Keratinocyte (primary cell): ENCODE data around the gene NLRC3. TPM values are rescaled to one million over a fixed set of nuclear protein-coding genes. Genes with fewer than 3 reads are reported as not detected.

Source experiments
- DNase-seq: peaks from one replicate; pipeline ENCODE4 v3.0.0-alpha.2; 2011; ENCODE audit warnings: low read depth, missing footprints, low spot score
- FAIRE-seq: peaks from 2 replicates; lab custom pipeline; 2011; peaks lifted over from hg19 to GRCh38; lab: Jason Lieb, UNC
- H2AFZ ChIP-seq: 2 replicates; pipeline ENCODE4 v1.6.0; 2012; ENCODE audit warnings: low read length, control low read depth, inconsistent platforms; ENCODE audit not compliant: control insufficient read depth
- H3K27ac ChIP-seq: 2 replicates; pipeline ENCODE4 v1.5.1; 2011; ENCODE audit warnings: low read length; ENCODE audit not compliant: control insufficient read depth, insufficient read depth
- H3K27me3 ChIP-seq: 3 replicates; pipeline ENCODE4 v1.6.0; 2011; ENCODE audit warnings: low read length; ENCODE audit not compliant: control insufficient read depth, insufficient read depth; ENCODE audit errors: extremely low read depth
- H3K36me3 ChIP-seq, 2 experiments: 2 replicates in 1 of 2; 3 replicates in 1 of 2; pipeline ENCODE4 v1.5.1; 2011; ENCODE audit warnings: low read length in 2 of 2, mild to moderate bottlenecking in 1 of 2; ENCODE audit not compliant: control insufficient read depth in 2 of 2, insufficient read depth in 2 of 2; ENCODE audit errors: extremely low read depth in 1 of 2
- H3K4me1 ChIP-seq: 3 replicates; pipeline ENCODE4 v1.5.1; 2011; ENCODE audit warnings: low read length; ENCODE audit not compliant: control insufficient read depth, insufficient read depth; ENCODE audit errors: extremely low read depth
- H3K4me2 ChIP-seq: 3 replicates; pipeline ENCODE4 v1.6.0; 2011; ENCODE audit warnings: low read depth, low read length; ENCODE audit not compliant: control insufficient read depth, insufficient read depth; ENCODE audit errors: extremely low read depth
- H3K4me3 ChIP-seq, 3 experiments: fragments of 200-600 bp in 1 of 3; sonication (generic) in 1 of 3; 2 replicates in 2 of 3; 3 replicates in 1 of 3; pipeline ENCODE4 v1.5.1; 2011 to 2016; ENCODE audit warnings: low read length in 3 of 3, mild to moderate bottlenecking in 3 of 3, control low read depth in 2 of 3, inconsistent platforms in 1 of 3, low read depth in 1 of 3, mixed read lengths in 1 of 3, mixed run types in 1 of 3, moderate library complexity in 1 of 3; ENCODE audit not compliant: control insufficient read depth in 2 of 3, insufficient read depth in 2 of 3; ENCODE audit errors: extremely low read depth in 1 of 3
- H3K79me2 ChIP-seq: 2 replicates; pipeline ENCODE4 v1.6.0; 2012; ENCODE audit warnings: low read length; ENCODE audit not compliant: control insufficient read depth, insufficient read depth
- H3K9ac ChIP-seq: 3 replicates; pipeline ENCODE4 v1.6.0; 2011; ENCODE audit warnings: low read length; ENCODE audit not compliant: control insufficient read depth, insufficient read depth; ENCODE audit errors: extremely low read depth
- H3K9me1 ChIP-seq: 3 replicates; pipeline ENCODE4 v1.6.0; 2011; ENCODE audit warnings: low read length; ENCODE audit not compliant: control insufficient read depth, insufficient read depth; ENCODE audit errors: extremely low read depth
- H3K9me3 ChIP-seq: 2 replicates; pipeline ENCODE4 v1.5.1; 2012; ENCODE audit warnings: low read depth, low read length; ENCODE audit not compliant: control insufficient read depth
- H4K20me1 ChIP-seq: 3 replicates; pipeline ENCODE4 v1.6.0; 2011; ENCODE audit warnings: low read length; ENCODE audit not compliant: control insufficient read depth, insufficient read depth; ENCODE audit errors: extremely low read depth
- CTCF ChIP-seq, 3 experiments: IDR thresholded peaks in 1 of 3; conservative IDR thresholded peaks in 1 of 3; optimal IDR thresholded peaks in 1 of 3; 2 replicates in 2 of 3; 3 replicates in 1 of 3; pipeline versions ENCODE3 to v1.5.1; 2011; ENCODE audit warnings: low read length in 3 of 3, mild to moderate bottlenecking in 3 of 3, moderate library complexity in 2 of 3, control low read depth in 1 of 3, inconsistent platforms in 1 of 3; ENCODE audit not compliant: insufficient read depth in 2 of 3; ENCODE audit errors: extremely low read depth in 1 of 3
- EZH2 ChIP-seq: IDR thresholded peaks from one replicate; pipeline ENCODE4 v1.6.1; 2012; ENCODE audit warnings: inconsistent platforms, mild to moderate bottlenecking, low read length, moderate library complexity
- dilution Hi-C: fragments of 300-500 bp; cut with MboI; formaldehyde crosslinking; loops from one replicate; pipeline ENCODE4 v1.7.0; 2020; ENCODE audit warnings: low sequenced_read_pairs; ENCODE audit not compliant: extremely low pct_ligation_motif_present
- polyA plus RNA-seq, 5 experiments: library from polyadenylated mRNA; depleted of rRNA in 3 of 5; stranded (reverse) in 3 of 5; stranded (forward) in 1 of 5; unstranded in 1 of 5; fragments of >200 nt; gene quantifications; 1 replicate in 1 of 5; 2 replicates in 3 of 5; 3 replicates in 1 of 5; pipeline versions ENCODE4 v1.2.1 to v1.2.3, GENCODE V29; 2011 to 2012; ENCODE audit warnings: missing spikeins in 2 of 5, low read depth in 1 of 5, low replicate concordance in 1 of 5

Gene NLRC3
- polyA plus RNA-seq, 1 donor (not counting 4 experiments of a cell fraction or from before 2014, with no cell fraction given), result not detected

GRCh38 chr16:3595110-3595486, 17.9 kb upstream of the NLRC3 start:
- H3K27me3 ChIP-seq, result no peaks in the 10 kb centered on the region
- no peak overlapping the region for H3K4me3 ChIP-seq
- H3K9ac ChIP-seq, result no peak overlapping the region
- H3K4me1 ChIP-seq, result no peaks in the 10 kb centered on the region
- no peak overlapping the region for H2AFZ ChIP-seq
- no peaks in the 10 kb centered on the region for H3K79me2 ChIP-seq
- peaks cover 2% of the 10 kb centered on the region for H3K9me1 ChIP-seq
- no peak overlapping the region for H3K27ac ChIP-seq
- peaks cover under 1% of the 10 kb centered on the region for H3K9me3 ChIP-seq
- no peaks in the 10 kb centered on the region for H4K20me1 ChIP-seq
- dilution Hi-C loops, result no loop called here
- H3K36me3 ChIP-seq, result peaks cover 9 to 15% of the 10 kb centered on the region in 2 experiments
- no peak for TF ChIP-seq EZH2
- H3K4me2 ChIP-seq, result no peak overlapping the region
- no peak for FAIRE-seq
- no peak for DNase-seq

- Histone ChIP-seq H3K9me1 (peaks cover 2% of the 10 kb centered on the region), H3K9ac (no peak overlapping the region), H3K4me1 (no peaks in the 10 kb centered on the region), H3K9me3 (no peaks in the 10 kb centered on the region), H3K4me2 (no peak overlapping the region), H2AFZ (no peak overlapping the region), H3K27me3 (no peaks in the 10 kb centered on the region), H4K20me1 (no peaks in the 10 kb centered on the region), H3K36me3 (peaks cover 5 to 15% of the 10 kb centered on the region in 2 experiments), H3K27ac (no peak overlapping the region), H3K4me3 (no peak overlapping the region), H3K79me2 (no peaks in the 10 kb centered on the region)
- DNase-seq (no peak), FAIRE-seq (no peak)
- TF ChIP-seq CTCF (optimal IDR thresholded peaks at IDR 0.05 in 1 of 3, IDR thresholded peaks at IDR 0.05 in 1 of 3, conservative IDR thresholded peaks at IDR 0.05 in 1 of 3; ENCODE audit: extremely low read depth in 1 of 3, insufficient read depth in 2 of 3, low read length in 3 of 3) (no peak), EZH2 (no peak)
- dilution Hi-C loops, result no loop called here
Measured at GRCh38 chr16:3594316-3595109, 17.3 kb upstream of the NLRC3 start.
